EL (cell line): ENCODE results near the gene MAN1C1.
"Not testable (repeated sequence)": the region's sequence is repeated elsewhere in the genome, so short reads cannot be mapped to it uniquely, and the experiment has no call there.

Source experiments
- DNase-seq: peaks from one replicate; pipeline ENCODE4 v3.0.0-alpha.2; 2016

Gene MAN1C1

GRCh38 chr1:25718732-25719131 is 102.1 kb downstream of the MAN1C1 start:
- DNase-seq = no peak

DNA sequence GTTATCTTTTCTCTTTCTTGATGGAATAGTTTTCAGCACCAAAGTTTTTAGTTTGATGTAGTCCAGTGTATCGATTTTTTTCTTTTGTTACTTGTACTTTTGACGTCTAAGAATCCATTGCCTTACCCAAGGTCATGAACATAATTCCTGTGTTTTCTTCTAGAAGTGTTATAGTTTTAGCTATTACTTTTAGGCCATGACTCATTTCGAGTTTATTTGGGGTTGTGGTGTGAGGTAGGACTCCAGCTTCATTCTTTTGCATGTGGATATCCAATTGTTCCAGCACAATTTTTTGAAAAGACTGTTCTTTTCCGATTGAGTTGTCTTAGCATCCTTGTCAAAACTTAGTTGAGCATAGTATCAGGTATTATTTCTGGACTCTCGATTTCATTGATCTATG is 104.0 kb downstream of the MAN1C1 start:
- DNase-seq = no peak

DNA sequence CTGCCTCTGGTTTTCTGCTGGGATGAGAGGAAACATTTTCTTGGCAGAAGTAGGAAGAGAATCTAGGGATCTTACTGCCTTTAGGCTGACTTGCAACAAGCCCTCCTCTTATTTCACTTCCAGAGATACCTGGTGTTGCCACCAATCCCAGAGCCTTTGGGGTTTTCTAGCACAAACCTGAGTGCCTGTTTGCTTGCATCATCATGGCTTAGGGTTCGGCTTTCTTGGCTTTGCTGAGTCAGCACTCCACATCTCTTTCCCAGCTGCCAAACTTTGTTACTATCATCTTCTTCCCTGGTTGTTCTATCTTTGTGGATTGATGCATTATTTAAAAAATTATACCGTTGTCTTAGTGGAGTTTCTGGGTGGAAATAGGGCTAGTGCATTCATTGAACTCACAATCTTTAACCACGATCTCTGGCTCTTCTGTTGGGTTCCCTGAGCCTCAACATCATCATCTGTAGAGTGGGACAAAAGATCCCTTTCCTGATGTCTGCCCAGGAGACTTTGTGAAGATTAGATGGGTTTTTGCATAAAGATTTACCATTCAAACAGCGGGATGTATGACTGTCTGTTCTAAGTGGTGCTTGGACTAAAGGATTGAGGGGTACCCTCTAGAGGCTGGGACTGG is 106.8 kb downstream of the MAN1C1 start:
- no peak for DNase-seq

DNA sequence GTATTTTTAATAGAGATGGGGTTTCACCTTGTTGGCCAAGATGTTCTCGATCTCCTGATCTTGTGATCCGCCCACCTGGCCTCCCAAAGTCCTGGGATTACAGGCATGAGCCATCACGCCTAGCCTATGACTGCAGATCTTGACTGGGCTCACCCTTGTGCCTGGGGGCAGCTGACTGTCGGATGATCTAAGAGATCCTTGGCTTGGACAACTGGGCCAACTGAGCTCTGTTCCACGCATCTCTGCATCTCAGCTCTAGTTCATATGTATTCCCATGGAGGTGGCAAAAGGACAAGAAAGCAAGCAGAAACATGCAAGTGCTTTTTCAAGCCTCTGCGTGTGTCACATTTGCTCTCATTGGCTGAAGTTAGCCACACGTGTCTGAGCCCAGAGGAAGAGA is 107.6 kb downstream of the MAN1C1 start:
- DNase-seq = no peak

- no peak for DNase-seq
Measured at GRCh38 chr1:25724966-25725365, 108.4 kb downstream of the MAN1C1 start.

- no peak for DNase-seq
Measured at GRCh38 chr1:25725482-25725881, 108.9 kb downstream of the MAN1C1 start.

DNA sequence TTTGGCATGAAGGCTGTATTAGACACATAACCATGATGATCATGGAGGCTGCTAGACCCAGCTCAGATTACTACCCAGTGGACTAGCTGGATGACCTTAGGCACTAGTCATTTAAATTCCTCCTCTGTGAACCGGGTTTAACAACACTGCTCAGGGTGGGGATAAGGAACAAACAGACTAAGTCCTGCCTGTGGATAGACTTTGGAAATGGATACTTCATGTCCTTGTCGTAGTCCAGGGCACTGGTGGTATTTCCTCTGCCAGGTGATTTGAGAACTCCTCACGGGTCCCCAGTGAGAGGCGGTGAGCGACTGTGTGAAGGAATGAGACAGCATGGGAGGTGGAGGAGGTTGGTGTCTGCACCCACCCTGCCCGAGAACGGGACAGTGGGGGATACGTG is 110.5 kb downstream of the MAN1C1 start:
- DNase-seq = no peak

GRCh38 chr1:25727635-25728286 is 111.2 kb downstream of the MAN1C1 start:
- peak; percentile 10 for DNase-seq

DNA sequence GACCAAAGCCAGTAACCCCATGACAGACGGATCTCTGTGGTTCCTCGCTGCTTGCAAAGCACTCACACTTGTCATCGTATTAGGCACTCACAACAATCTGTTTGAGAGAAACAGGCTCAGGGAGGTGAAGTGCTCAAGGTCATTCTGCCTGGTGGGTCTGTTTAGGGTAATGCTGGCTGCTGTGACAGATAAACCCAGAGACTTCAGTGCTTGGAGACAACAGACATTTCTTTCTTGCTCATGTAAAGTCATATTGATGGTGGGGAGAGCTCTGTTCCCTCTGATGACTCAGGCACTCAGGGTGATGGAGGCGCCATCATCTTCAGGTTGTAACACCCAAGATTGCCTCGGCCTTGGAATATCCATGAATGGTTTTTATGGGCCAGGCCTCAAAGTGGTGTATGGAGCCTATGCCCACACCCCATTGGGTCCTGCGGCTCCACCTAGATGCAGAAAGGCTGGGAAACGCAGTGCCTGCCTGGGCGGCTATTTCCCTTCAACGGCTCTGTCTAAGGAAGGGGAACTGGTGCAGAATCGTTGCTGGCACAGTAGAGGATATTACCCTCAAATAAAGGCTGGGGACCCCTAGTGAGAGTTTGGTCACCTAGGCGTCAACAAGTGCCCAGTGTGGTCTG is 111.8 kb downstream of the MAN1C1 start:
- no peak for DNase-seq

DNA sequence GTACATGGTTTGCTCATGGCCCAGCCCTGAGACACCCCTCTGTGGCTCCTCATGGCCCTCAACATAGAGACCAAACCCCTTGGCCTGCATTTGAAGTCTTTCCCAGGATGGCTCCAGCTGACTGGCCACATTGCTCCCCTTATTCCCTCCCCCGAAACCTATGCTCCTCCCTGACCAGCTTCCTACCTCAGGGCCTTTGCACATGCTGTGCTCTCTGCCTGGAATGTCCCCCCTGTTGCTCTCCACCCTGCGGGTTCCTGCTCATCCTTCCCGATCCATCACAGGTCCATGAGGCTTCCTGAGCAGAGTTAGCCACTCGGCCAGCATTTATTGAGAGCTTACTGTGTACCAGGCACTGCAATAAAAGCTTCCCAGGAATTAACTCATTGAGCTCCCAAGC is 112.5 kb downstream of the MAN1C1 start:
- DNase-seq = no peak

DNA sequence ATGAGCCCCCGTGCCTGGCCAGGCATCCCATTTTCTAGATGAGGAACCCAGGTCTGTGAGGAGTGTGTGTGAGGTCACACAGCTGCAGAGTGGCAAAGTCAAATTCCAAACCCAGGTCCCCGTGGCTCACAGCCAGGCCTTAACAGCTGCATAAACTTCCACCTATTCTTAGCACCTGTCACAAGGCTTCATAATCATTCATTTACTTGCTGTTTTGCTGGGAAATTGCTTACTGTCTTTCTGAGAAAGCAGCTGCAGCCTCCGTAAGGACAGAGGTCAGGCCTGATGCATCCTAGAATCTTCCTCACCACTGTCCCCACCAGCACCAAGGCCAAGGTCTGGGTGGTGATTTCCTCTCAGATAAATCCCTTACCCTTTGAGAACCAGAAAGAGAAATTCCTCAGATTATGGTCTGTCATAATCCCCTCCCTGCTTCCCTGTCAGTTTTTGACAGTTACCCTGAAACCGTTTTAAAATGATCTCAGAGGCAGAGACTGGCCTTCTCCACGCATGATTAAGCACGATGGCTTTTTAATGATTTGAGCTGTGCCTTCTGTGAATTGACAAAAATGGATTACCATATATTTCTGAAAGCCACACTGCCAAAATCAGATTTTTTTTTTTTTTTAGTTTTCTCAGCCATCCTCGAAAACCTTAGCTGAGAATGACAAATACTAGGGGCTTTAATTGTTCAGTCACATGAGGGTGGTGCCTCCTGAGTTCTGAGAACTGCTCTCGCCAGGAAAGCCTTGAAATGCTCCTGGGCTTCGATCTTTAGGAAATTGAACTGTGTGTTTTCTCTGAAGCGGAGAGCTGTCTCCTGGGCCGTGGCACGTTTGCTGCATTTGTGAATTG is 113.4 kb downstream of the MAN1C1 start:
- no peak for DNase-seq

- DNase-seq = no peak
Measured at GRCh38 chr1:25731148-25731547, 114.6 kb downstream of the MAN1C1 start.

DNA sequence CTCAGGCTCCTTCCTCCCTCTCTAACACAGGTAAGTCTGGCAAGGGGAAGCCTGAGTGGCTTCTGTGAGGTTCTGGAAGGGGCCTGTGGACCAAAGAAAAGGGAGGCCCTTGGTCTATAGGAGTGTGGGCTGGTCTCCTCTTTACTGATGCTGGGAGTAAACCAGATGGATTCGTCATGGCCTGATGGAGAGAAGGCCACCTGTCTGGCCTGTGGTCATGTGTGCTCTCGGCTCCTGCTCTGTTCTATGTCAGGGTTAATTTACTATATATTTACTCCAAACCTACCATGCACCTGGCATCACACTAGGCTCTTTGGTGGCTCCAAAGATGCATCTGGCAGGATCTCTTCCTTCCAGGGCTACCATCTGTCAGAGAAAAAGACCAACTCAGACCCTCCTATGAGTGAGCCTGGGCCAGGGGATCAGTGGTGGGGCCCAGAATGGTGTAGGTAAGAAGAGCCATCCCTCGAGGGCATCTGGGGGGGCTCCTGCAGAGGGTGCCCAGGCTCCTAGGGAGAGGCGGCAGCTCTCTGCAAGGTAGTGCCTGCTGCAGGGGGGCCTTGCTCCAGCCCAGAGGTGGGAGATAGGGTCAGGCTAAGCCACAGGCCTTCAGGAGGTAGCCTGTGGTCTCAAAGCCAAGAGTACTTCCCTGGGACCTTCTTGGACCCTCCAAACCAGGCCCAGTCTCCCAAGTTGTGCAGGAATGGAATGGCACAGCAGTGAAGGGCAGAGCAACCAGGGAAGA is 115.2 kb downstream of the MAN1C1 start:
- DNase-seq = no peak

DNA sequence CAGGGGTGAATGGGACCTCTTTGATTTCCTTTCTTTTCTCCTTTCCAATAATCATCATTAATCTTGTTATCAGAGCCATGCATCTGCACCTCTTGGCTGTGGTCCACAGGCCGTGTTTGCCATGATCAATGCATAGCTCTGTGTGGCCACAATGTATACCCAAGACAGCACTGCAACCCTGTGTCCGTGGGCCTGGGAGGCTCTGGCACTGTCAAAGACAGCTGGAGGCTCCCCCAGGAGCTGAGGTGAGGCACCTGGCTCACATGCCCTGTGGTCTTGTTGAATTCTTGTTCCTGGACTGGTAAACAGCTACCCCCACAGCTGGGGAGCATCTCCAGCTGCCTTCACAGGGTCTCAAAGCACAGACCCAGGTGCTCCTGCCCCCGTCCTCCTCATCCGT is 116.2 kb downstream of the MAN1C1 start:
- no peak for DNase-seq

DNA sequence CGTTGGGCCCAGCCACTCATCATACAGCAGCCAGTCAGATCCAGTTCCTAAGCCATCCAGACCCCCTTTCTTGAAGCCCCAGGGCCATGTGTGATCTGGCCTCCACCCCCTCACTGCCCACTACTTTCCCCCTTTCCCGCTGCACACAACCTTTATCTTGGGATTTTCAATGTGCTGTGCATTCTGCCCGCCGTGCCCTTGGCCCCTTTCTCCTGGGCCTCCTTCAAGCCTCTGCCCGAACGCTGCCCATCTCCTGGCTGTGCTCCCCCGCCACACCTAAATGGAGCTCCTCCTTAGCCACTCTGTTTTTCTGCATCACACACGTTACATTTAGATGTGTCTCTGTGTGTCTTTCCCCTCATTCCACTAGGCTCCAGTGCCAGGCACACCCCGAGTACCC is 116.7 kb downstream of the MAN1C1 start:
- DNase-seq = no peak

- DNase-seq = not testable (repeated sequence)
Measured at GRCh38 chr1:25734991-25735390, 118.4 kb downstream of the MAN1C1 start.

- no peak for DNase-seq
Measured at GRCh38 chr1:25735956-25736529, 119.5 kb downstream of the MAN1C1 start.

DNA sequence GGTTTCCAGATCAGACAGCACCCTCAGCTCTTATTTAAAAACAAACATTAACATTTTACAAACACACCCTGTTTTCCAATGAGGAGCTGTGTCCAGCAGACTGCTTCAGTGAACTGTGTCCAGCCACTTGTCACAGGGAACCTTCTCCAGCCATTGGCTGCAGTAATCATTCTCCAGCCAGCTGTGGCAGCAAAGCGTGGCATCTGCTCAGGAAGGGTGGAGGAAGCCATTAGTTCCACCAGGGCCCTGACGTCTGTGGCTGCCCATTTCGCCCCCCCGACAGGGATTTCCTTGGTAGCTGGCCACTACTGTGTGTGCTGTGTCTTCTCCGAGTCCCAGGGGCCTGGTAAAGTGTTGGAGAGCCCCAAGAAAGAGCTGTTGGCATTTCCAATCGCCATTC is 120.5 kb downstream of the MAN1C1 start:
- DNase-seq = no peak

DNA sequence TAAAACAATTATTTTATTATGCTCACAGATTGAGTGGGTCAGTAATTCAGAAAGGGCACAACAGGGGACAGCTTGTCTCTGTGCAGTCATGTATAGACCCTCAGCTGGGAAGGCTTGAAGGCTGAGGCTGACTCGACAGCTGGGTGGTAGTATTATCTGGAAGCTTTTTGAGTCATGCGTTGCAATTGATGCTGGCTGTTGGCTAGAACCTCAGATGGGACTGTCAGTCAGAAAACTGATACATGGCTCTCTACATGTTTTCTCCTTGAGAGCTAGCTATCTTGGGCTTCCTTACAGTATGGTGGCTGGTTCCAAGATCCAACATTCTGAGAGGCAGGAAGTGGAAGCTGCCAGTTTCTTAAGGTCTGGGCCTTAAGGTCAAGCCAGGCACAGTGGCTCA is 121.9 kb downstream of the MAN1C1 start:
- DNase-seq = no peak

DNA sequence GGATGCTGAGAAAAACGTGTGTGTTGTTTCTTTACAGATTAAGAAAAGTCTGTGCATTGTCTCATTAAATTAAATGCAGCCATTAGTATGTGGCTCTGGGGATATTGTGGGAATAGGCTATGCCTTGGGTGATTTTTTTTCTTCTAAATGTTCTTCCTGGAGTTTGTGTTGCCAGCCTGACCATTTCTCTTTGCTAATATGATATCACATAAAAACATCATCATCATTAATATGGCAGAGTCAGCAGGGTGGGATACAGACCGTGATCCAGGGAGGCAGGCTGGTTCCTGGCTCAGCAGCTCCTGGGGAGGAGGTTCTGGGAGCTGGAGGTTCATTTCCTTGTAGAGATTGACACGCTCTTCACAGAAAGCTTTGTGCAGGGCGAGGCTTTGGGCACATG is 122.8 kb downstream of the MAN1C1 start:
- no peak for DNase-seq

GRCh38 chr1:25740071-25740470 is 123.5 kb downstream of the MAN1C1 start:
- DNase-seq = no peak

DNA sequence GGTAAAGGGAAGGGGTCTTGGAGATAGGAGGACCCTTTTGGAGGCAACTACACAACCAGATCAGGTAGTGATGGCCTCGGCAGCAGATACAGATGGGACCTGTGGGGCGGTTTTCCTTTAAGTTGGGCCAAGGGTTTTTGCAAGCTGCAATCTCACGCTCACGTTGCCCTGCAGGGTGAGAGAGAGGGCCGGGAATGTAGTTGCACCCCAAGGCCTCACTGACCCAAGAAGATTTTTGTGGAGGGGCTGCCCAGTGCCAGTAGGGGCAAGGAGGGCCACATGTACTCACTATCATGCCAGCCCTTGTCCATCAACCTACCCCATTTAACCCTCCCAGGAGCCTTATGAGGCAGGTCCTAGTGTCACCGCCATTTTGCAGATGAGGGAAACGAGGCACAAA is 125.7 kb downstream of the MAN1C1 start:
- DNase-seq = no peak
